Loucy (cell line): Measurements from ENCODE around the gene CELA2B.

Experiments
- H2AFZ ChIP-seq: fragments of 200-600 bp; sonication (generic); 2 replicates; pipeline ENCODE4 v1.6.0; 2016; ENCODE audit warnings: antibody characterized with exemption, mild to moderate bottlenecking, low read length, moderate library complexity
- H3F3A ChIP-seq: fragments of 200-600 bp; 2 replicates; pipeline ENCODE4 v1.6.0; 2016; ENCODE audit warnings: antibody characterized with exemption, low read depth, mild to moderate bottlenecking
- H3K27me3 ChIP-seq: fragments of 200-600 bp; sonication (generic); 2 replicates; pipeline ENCODE4 v1.6.1; 2014; ENCODE audit warnings: low read length, mild to moderate bottlenecking; ENCODE audit not compliant: insufficient read depth, poor library complexity, severe bottlenecking
- H3K36me3 ChIP-seq: fragments of 200-600 bp; sonication (generic); 2 replicates; pipeline ENCODE4 v1.6.1; 2016; ENCODE audit warnings: low read length; ENCODE audit not compliant: insufficient read depth
- H3K4me1 ChIP-seq: fragments of 200-600 bp; sonication (generic); 2 replicates; pipeline ENCODE4 v1.5.1; 2014; ENCODE audit warnings: low read length, mild to moderate bottlenecking; ENCODE audit not compliant: insufficient read depth, poor library complexity, severe bottlenecking
- H3K4me2 ChIP-seq: fragments of 200-600 bp; sonication (generic); 2 replicates; pipeline ENCODE4 v1.6.0; 2014; ENCODE audit warnings: antibody characterized with exemption, low read length, low read depth, mild to moderate bottlenecking; ENCODE audit not compliant: poor library complexity, severe bottlenecking
- H3K4me3 ChIP-seq: fragments of 200-600 bp; sonication (generic); 2 replicates; pipeline ENCODE4 v1.5.1; 2014; ENCODE audit warnings: low read length, mild to moderate bottlenecking, mixed read lengths; ENCODE audit not compliant: poor library complexity, severe bottlenecking
- H3K79me2 ChIP-seq: fragments of 200-600 bp; sonication (generic); 2 replicates; pipeline ENCODE4 v1.6.1; 2014; ENCODE audit warnings: low read length; ENCODE audit not compliant: insufficient read depth
- H3K9ac ChIP-seq: fragments of 200-600 bp; sonication (generic); 2 replicates; pipeline ENCODE4 v1.6.0; 2014; ENCODE audit warnings: mild to moderate bottlenecking, low read depth, low read length, moderate library complexity; ENCODE audit not compliant: poor library complexity, severe bottlenecking
- H3K9me2 ChIP-seq: fragments of 200-600 bp; sonication (generic); replicated peaks from 2 replicates; pipeline ENCODE4 v1.6.1; 2016; ENCODE audit warnings: low read depth, low read length, mixed read lengths
- H3K9me3 ChIP-seq: fragments of 200-600 bp; sonication (generic); 2 replicates; pipeline ENCODE4 v1.6.1; 2014; ENCODE audit warnings: mild to moderate bottlenecking, antibody characterized with exemption, low read length, low read depth; ENCODE audit not compliant: insufficient read depth
- H4K20me1 ChIP-seq: fragments of 200-600 bp; sonication (generic); 2 replicates; pipeline ENCODE4 v1.6.0; 2014; ENCODE audit warnings: antibody characterized with exemption, low read length, mild to moderate bottlenecking; ENCODE audit not compliant: insufficient read depth, poor library complexity, severe bottlenecking
- CTCF ChIP-seq: fragments of 200-600 bp; sonication (generic); conservative IDR thresholded peaks from 2 replicates; pipeline ENCODE4 v1.5.1; 2014; ENCODE audit warnings: mild to moderate bottlenecking, antibody characterized with exemption, low read length
- EZH2phosphoT487 ChIP-seq: fragments of 200-600 bp; IDR thresholded peaks from 2 replicates; pipeline ENCODE4 v1.6.1; 2018; ENCODE audit warnings: antibody characterized with exemption, mild to moderate bottlenecking, moderate library complexity, borderline replicate concordance

The CELA2B gene

GRCh38 chr1:15525050-15526020, 49.4 kb downstream of the CELA2B start:
- H3K27me3 ChIP-seq = no peaks in the 10 kb centered on the region
- H3F3A ChIP-seq = peaks cover 7% of the 10 kb centered on the region; the same call in 1 of the 2 replicates
- H3K9me3 ChIP-seq = no peaks in the 10 kb centered on the region
- peak overlapping the region; percentile 51 for H3K9ac ChIP-seq
- H3K9me2 ChIP-seq = no peaks in the 10 kb centered on the region
- H3K4me3 ChIP-seq = peak overlapping the region; percentile 79
- peaks cover 31% of the 10 kb centered on the region for H3K79me2 ChIP-seq
- no peaks in the 10 kb centered on the region for H3K36me3 ChIP-seq
- TF ChIP-seq CTCF (no peak), EZH2phosphoT487 (no peak)
- peaks cover 37% of the 10 kb centered on the region for H3K4me1 ChIP-seq
- peak overlapping the region; percentile 90 for H2AFZ ChIP-seq
- peaks cover 4% of the 10 kb centered on the region for H4K20me1 ChIP-seq
- peak overlapping the region; percentile 76 for H3K4me2 ChIP-seq

- H3K27me3 ChIP-seq = no peaks in the 10 kb centered on the region
- peaks cover 7% of the 10 kb centered on the region; the same call in 1 of the 2 replicates for H3F3A ChIP-seq
- peak overlapping the region; percentile 51 for H3K9ac ChIP-seq
- no peaks in the 10 kb centered on the region for H3K36me3 ChIP-seq
- H3K9me3 ChIP-seq = no peaks in the 10 kb centered on the region
- TF ChIP-seq CTCF (no peak; the same call in 1 of the 2 replicates), EZH2phosphoT487 (no peak)
- H3K9me2 ChIP-seq = no peaks in the 10 kb centered on the region
- H3K4me2 ChIP-seq = peak overlapping the region; percentile 76
- peaks cover 4% of the 10 kb centered on the region for H4K20me1 ChIP-seq
- H3K4me3 ChIP-seq = peak overlapping the region; percentile 79
- H3K4me1 ChIP-seq = peaks cover 37% of the 10 kb centered on the region
- peak overlapping the region; percentile 90; the same call in 1 of the 2 replicates for H2AFZ ChIP-seq
- peaks cover 31% of the 10 kb centered on the region for H3K79me2 ChIP-seq
These were observed 50.2 kb downstream of the CELA2B start for GRCh38 chr1:15526021-15526489.

GRCh38 chr1:15526490-15527339, 50.8 kb downstream of the CELA2B start, which contains the start of gene DNAJC16:
TSS of gene DNAJC16 (plus strand) at chr1:15526848. CDS start at chr1:15529106, 2,258 bp downstream.
- no peaks in the 10 kb centered on the region for H3K9me3 ChIP-seq

More at GRCh38 chr1:15526490-15527339, 50.8 kb downstream of the CELA2B start, which contains the start of gene DNAJC16:
- Histone ChIP-seq H3K4me3 (peak within 1 kb of the TSS; percentile 80), H3K9me2 (no peaks in the 10 kb centered on the region), H3K36me3 (no peaks in the 10 kb centered on the region), H3K4me1 (peaks cover 37% of the 10 kb centered on the region), H3K9ac (peak within 1 kb of the TSS; percentile 74), H4K20me1 (peaks cover 4% of the 10 kb centered on the region), H3K79me2 (peaks cover 31% of the 10 kb centered on the region), H3K27me3 (no peaks in the 10 kb centered on the region), H2AFZ (peak within 1 kb of the TSS; percentile 90), H3K4me2 (peak within 1 kb of the TSS; percentile 98), H3F3A (peaks cover 7% of the 10 kb centered on the region; the same call in 1 of the 2 replicates)
- TF ChIP-seq CTCF (0 out of 2 replicates have a peak, but pooled peaks have one; percentile 28), EZH2phosphoT487 (no peak)
